BJ (cell line): ENCODE results near the gene COBL. TPM values are rescaled to one million over a fixed set of nuclear protein-coding genes. Genes with fewer than 3 reads are reported as not detected.

Experiments used
- CTCF ChIA-PET: fragments of 350-600 bp; formaldehyde crosslinking; extraction: SDS; loops from one replicate; lab custom pipeline; 2021; ENCODE audit warnings: antibody characterized with exemption, inconsistent platforms; lab: Yijun Ruan, JAX
- POLR2A ChIA-PET: fragments of 300-600 bp; sonication (Branson Sonifier 250); formaldehyde crosslinking; extraction: SDS; loops from one replicate; lab custom pipeline; 2021; ENCODE audit warnings: antibody characterized with exemption; lab: Charles Lee
- DNase-seq: peaks from one replicate; pipeline ENCODE4 v3.0.0-alpha.2; 2011; ENCODE audit warnings: low read depth
- H3K27me3 ChIP-seq: 2 replicates; pipeline ENCODE4 v1.6.0; 2011; ENCODE audit warnings: low read length; ENCODE audit not compliant: control insufficient read depth, insufficient read depth
- H3K36me3 ChIP-seq: 2 replicates; pipeline ENCODE4 v1.5.1; 2011; ENCODE audit warnings: low read length; ENCODE audit not compliant: control insufficient read depth, insufficient read depth
- H3K4me3 ChIP-seq: 2 replicates; pipeline ENCODE4 v1.5.1; 2011; ENCODE audit warnings: low read depth, mild to moderate bottlenecking, control low read depth, low read length
- polyA plus RNA-seq: library from polyadenylated mRNA; depleted of rRNA; stranded (reverse); fragments of >200 nt; gene quantifications from 2 replicates; pipeline ENCODE4 v1.2.3, GENCODE V29; 2011
- TF ChIP-seq, protein P1 (sequence below): IDR thresholded peaks from 2 replicates; pipeline ENCODE4 v1.5.1; 2011; ENCODE audit warnings: low read depth, mild to moderate bottlenecking, control low read depth, inconsistent platforms, low read length, moderate library complexity; ENCODE audit not compliant: insufficient read depth

COBL gene
- polyA plus RNA-seq, 1 experiment: not detected

DNA sequence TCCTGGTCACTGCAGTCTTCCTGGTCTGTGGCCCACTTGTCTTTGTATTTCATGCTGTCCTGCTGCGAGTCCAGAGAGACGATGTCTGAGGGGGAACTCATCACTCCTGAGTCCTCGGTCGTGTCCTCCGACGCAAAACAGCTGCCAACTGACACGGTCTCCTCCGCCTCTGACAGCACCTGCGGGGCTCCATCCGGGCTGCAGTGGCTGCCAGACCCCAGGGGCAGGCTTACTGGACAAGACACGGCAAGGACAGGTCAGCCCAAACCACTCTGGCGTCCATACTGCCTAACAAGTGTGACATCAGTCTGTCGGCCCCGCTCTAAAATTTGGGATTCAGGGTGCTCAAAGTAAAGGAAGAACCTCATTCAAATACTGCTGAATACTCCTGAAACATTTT, 273.1 kb downstream of the COBL start:
- POLR2A ChIA-PET: no interaction called here
- H3K27me3 ChIP-seq: peaks cover 7% of the 10 kb centered on the region
- CTCF ChIA-PET: no interaction called here

DNA sequence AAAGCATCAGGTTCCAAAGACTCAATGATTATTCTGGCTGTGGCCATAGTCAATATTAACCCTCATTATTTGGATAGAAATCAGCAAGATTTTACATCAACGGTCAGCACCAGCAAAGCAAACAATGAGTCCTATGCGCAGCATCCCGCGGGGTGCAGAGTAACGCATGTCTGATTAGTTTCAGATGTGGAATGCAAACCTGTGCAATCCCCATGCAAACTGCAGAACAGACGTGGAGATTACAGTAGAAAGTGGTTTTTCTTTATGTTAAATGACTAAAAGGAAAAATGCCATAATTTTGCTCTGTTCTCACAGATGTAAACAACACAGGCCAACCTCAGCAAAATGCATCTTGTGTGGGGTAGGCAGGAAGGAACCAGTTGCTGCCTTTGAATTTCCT, 275.8 kb downstream of the COBL start:
- CTCF ChIA-PET: no interaction called here
- TF ChIP-seq, protein P1, sequence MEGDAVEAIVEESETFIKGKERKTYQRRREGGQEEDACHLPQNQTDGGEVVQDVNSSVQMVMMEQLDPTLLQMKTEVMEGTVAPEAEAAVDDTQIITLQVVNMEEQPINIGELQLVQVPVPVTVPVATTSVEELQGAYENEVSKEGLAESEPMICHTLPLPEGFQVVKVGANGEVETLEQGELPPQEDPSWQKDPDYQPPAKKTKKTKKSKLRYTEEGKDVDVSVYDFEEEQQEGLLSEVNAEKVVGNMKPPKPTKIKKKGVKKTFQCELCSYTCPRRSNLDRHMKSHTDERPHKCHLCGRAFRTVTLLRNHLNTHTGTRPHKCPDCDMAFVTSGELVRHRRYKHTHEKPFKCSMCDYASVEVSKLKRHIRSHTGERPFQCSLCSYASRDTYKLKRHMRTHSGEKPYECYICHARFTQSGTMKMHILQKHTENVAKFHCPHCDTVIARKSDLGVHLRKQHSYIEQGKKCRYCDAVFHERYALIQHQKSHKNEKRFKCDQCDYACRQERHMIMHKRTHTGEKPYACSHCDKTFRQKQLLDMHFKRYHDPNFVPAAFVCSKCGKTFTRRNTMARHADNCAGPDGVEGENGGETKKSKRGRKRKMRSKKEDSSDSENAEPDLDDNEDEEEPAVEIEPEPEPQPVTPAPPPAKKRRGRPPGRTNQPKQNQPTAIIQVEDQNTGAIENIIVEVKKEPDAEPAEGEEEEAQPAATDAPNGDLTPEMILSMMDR: no peak
- POLR2A ChIA-PET: no interaction called here

More for the DNA sequence above, 273.1 kb downstream of the COBL start:
- no peak overlapping the region for H3K4me3 ChIP-seq
- DNase-seq: no peak
- H3K36me3 ChIP-seq: no peaks in the 10 kb centered on the region
- TF ChIP-seq, protein P1: no peak

DNA sequence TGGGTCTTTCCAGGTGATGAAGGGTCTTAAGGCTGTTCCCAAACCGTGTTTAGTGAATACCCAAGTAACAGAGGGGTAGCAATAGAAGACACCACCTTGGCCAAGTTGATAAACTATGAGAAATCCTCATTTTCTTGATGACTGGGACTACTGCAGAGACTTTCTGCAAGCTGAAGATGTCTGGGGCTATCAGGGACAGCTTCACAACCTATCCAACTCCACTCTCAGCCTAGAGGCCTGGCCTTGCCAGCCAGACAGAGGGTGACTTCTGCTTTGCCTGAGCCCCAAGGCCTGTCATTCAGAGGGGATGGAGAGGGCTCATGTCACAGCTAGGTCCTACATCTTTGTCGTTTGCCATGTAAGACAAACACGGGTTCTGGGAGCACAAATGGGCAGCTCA, 278.0 kb downstream of the COBL start:
- Histone ChIP-seq H3K4me3 (no peak overlapping the region), H3K36me3 (no peaks in the 10 kb centered on the region), H3K27me3 (peaks cover 3% of the 10 kb centered on the region; the same call in 1 of the 2 replicates)
- ChIA-PET CTCF (interaction anchor here (1.2 kb wide), 1 partner anchor 29 kb away, joined by 4 read pairs; no protein-coding TSS in a partner anchor), POLR2A (no interaction called here)
- DNase-seq: no peak
- TF ChIP-seq, protein P1: no peak

More for the DNA sequence above, 275.8 kb downstream of the COBL start:
- DNase-seq: no peak
- Histone ChIP-seq H3K27me3 (peaks cover 3% of the 10 kb centered on the region; the same call in 1 of the 2 replicates), H3K36me3 (no peaks in the 10 kb centered on the region), H3K4me3 (no peak overlapping the region)

DNA sequence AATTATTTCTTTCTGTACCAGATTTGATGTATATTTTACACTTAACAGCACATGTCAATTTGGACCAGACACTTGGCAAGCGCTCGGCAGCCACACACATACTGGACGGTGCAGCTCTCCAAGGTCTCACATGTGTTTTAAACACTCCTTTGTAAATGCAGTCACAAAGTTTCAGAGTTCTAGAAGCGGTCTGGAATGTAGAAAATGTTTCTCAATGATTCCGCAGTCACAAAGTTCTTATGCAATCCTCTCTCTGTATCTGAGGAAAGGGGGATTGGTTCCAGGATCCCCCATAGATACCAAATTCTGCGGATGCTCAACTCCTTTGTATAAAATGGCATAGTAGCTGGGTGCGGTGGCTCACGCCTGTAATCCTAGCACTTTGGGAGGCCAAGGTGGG, 280.9 kb downstream of the COBL start:
- CTCF ChIA-PET: interaction anchor here (1.6 kb wide), 1 partner anchor 15 kb away, joined by 4 read pairs; no protein-coding TSS in a partner anchor
- POLR2A ChIA-PET: no interaction called here

DNA sequence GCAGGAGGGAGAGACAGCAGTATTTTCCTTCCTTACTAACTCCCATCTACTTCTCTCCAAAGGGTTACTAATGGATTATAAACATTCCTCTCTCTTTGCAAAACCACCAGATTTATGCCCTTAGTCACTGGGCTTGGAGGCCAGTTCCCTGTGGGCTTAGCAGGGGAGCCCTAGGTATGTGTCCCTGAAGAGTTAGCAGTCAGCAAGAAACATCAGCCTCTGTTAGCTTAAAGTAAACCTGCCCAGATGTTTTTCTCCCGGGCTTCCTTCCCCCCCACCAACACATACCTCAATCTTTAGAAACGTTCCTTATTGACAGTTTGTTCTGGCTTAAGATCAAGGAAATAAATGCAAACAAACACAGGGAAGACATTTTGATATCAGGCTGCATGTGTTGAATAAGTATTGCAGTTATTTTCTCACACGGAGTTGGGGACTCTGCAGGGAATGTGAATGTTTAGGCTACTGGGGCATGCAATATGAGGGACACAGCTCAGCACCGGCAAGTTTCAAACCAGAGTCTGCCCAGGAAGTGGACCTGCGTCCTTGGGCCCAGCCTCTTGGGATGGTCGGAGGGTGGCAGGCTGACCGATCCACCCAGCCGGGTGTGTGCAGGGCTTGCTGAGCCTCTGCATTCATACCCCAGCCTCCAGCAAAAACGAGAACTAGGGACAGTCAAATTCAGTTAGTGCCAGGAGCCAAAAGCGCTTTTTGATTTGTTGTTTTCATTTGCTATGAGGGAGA, 281.9 kb downstream of the COBL start:
- DNase-seq: peak; percentile 49

More for the DNA sequence above, 280.9 kb downstream of the COBL start:
- Histone ChIP-seq H3K36me3 (no peaks in the 10 kb centered on the region), H3K27me3 (no peaks in the 10 kb centered on the region), H3K4me3 (no peak overlapping the region)
- TF ChIP-seq, protein P1: no peak
- DNase-seq: no peak

More for the DNA sequence above, 281.9 kb downstream of the COBL start:
- no peaks in the 10 kb centered on the region for H3K27me3 ChIP-seq
- ChIA-PET CTCF (interaction anchor here (0.8 to 1.7 kb wide), 3 partner anchors 10 to 32 kb away, joined by 3 to 7 read pairs (median 3); no protein-coding TSS in a partner anchor), POLR2A (no interaction called here)
- H3K36me3 ChIP-seq: no peaks in the 10 kb centered on the region
- H3K4me3 ChIP-seq: no peak overlapping the region
- TF ChIP-seq, protein P1: no peak
